Left kidney (tissue), 8 donors: ENCODE results near the gene ZNF804B. TPM values are rescaled to one million over a fixed set of nuclear protein-coding genes. Genes with fewer than 3 reads are reported as not detected.

ENCODE experiments used
- DNase-seq: peaks from one replicate; pipeline ENCODE4 v3.0.0-alpha.2; 2013
- long read RNA-seq, 8 donors: transcript quantifications; one replicate each; lab custom pipeline, GENCODE V29; 2026
- polyA plus RNA-seq: library from polyadenylated mRNA; unstranded; fragments of 120-200 nt; gene quantifications from one replicate; pipeline ENCODE4 v1.2.1, GENCODE V29; 2013; ENCODE audit not compliant: insufficient read length

ZNF804B gene
- 0.42 TPM for polyA plus RNA-seq
- long read RNA-seq, donor 1: 0 reads
- long read RNA-seq, donor 2: 0 reads
- long read RNA-seq, donor 3: 0 reads
- long read RNA-seq, donor 4: 0 reads
- long read RNA-seq, donor 5: 0 reads
- long read RNA-seq, donor 6: 0 reads
- long read RNA-seq, donor 7: 0 reads
- long read RNA-seq, donor 8: 0 reads

GRCh38 chr7:88759230-88760135, at the start of gene ZNF804B:
Gene ZNF804B (plus strand): TSS chr7:88759700. CDS start chr7:88759977, 277 bp downstream.
- peak; percentile 41 for DNase-seq

DNA sequence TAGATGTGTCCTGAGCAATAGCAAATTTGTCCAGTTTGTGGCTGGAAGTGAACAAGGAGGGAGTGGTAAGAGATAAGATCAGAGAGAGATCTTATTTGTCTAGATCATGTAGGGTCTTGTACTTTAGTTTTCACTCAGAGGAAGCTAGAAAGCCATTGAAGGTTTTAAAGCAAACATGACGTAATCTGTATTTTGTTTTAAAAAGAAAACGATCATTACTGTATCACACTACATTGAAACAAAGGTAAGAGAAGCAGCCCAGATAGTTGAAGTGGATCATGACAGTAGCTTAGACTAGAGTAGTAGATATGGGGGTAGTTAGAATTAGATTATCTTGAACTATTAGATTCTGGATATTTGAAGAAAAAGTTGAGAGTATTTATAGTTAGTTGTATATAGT, 23.6 kb upstream of the ZNF804B start:
- no peak for DNase-seq

- DNase-seq: no peak
Observed at GRCh38 chr7:88737632-88738031, 21.9 kb upstream of the ZNF804B start.

DNA sequence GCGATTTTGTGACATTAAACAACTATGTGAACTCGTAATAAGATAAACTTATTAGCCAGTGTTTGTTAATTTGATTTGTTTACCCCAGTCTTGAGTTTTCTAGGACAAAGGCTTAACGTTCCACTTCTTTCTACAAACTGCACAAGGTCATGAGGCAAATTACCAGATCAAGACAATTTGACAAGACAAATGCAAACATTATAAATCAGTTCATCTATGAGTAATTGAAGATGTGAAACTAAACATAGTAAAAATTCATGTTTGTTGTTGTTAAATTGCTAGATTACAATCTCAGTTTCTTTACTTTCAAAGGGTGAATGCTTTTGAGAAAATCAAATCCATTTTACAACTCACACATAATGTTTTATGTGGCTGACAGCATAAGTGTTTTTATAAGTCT, 13.4 kb upstream of the ZNF804B start:
- no peak for DNase-seq

- no peak for DNase-seq
Observed at GRCh38 chr7:88756802-88757201, 2.7 kb upstream of the ZNF804B start.

DNA sequence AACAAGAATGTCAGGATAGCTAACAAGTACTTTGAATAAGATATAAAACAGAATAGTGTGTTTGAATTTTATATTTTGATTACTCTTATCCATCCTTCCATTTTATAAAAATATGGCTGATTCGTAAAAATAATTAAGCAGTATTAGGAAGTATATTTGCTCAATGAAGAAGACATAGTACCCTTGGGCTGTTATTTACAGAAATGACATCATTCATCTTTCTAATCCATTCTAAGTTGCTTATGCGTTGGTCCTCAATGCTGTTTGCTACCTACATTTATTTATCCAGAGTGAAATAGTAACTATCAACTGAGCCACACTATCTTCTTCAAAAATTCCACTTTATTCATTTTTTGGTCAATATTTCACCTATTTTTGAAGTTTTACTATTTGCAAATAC, 2.1 kb upstream of the ZNF804B start:
- DNase-seq: no peak

GRCh38 chr7:88758381-88759229, 895 bp upstream of the ZNF804B start:
- DNase-seq: peak; percentile 32

DNA sequence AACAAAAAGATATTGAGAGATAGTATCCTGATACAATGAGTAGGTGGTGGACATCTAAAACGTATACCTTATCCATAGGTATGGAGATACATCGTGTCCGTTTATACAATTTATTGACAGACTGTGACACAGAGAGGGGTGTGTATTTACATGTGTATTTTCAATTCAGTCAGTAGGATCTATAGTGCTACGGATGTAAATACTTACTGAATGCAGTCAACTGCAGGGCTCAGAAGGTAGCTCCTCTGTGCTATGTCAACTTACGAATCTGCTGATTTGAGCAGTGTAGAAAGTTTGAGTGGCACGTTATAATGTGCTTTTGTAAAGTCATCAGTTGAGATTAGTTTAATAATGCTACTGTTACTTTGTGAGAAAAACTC, 626 bp downstream of the ZNF804B start:
- DNase-seq: no peak

DNA sequence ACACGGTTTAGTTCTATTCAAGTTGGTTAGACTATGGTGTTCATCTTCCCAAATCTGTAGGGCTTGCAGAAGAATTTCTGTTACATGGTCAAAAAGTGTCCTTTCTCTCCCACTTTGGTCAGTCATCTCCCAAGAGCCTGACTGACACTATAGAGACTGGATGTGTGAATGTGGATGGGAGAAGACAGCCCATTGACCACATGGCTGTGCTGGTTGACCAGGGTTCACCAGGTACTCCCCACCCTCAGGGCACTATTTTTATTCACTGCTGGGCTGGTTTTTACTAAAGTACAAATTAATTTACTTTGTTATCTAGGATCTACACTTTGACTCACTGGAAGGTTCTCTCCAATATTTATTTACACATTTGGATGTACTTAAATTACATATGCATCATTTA, 2.3 kb downstream of the ZNF804B start:
- no peak for DNase-seq

GRCh38 chr7:88771417-88771816, 11.9 kb downstream of the ZNF804B start:
- no peak for DNase-seq

GRCh38 chr7:88772776-88773175, 13.3 kb downstream of the ZNF804B start:
- DNase-seq: no peak

DNA sequence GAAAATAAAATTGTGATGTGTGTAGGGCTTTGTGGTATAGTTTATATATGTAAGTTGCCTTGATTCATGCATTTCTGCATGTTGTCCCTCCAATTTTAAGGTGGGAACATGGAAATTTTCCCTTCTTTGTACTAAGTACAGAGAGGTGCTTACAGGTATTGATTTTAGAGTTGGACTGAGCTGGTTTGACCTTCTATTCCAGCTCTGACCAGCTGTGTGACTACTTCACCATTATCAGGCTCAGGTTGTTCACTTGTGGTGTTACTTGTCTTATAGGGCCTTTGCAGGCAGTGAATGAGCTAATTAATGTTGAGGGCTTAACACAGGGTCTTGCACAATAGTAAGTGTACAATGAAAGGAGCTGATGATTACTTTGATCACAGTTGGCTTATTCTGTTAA, 16.3 kb downstream of the ZNF804B start:
- no peak for DNase-seq

DNA sequence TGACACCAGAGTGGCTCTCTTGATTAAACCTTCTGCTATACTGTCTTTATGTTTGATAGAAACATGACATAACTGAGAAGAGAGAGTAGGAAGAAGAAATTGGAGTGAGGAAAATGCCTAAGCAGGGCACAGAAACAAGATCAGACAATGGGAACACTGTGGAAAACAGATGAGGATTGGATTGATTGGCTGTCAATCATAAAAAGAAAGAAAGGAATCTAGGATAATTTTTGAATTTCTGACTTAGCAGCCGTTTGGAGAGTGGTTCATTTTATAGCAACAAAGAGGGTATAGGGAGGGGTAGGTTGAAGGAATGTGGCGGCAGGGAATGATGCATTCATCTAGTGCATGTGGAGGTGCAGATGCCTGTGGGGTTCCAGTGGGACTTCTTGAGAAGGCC, 28.3 kb downstream of the ZNF804B start:
- no peak for DNase-seq

- peak; percentile 14 for DNase-seq
Observed at GRCh38 chr7:88789480-88790064, 30.1 kb downstream of the ZNF804B start.

GRCh38 chr7:88791891-88792290, 32.4 kb downstream of the ZNF804B start:
- DNase-seq: no peak

- no peak for DNase-seq
Observed at GRCh38 chr7:88792361-88792760, 32.9 kb downstream of the ZNF804B start.

DNA sequence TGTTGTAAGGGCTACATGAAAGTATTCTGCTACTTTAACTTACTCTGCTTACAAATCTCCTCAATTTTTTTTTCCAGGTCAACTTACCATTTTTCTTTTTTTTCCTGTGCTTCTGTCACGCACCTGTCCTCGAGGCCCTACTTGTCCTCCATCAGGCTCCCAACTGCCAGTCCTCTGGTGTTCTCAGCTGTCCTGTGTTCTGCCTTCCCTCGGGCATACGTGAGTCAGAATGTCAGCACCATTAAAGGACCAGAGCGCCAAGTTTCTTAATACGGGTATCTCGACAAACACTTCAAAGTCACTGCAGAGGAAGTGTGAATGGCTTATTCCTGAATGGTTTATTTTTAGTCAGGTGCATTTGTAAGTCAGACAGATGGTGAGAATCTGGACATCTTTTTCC, 36.1 kb downstream of the ZNF804B start, which contains the start of gene TEX47:
Gene TEX47 (minus strand): TSS at position 185 of the 400 bp plus-strand sequence. CDS start 795 bp downstream, outside the sequence.
- DNase-seq: no peak

DNA sequence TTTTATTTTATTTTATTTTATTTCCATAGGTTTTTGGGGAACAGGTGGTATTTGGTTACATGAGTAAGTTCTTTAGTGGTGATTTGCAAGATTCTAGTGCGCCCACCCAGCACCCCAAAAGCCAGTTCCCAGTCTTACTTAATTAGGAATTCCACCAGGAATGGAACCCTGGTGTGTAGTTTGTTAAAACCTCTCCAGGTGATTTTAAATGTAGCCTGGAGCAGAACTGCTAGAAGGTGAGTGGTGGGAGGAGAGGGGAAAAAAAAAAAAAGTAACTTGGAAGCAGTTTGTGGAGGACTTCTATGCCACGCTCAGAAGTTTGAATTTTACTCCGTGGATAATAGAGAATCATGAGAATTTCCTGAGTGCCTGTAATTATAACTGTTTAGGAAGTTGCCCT, 41.5 kb downstream of the ZNF804B start:
- DNase-seq: no peak

- DNase-seq: no peak
Observed at GRCh38 chr7:88806280-88807037, 47.0 kb downstream of the ZNF804B start.

- DNase-seq: no peak
Observed at GRCh38 chr7:88818552-88818951, 59.1 kb downstream of the ZNF804B start.

GRCh38 chr7:88826222-88826621, 66.7 kb downstream of the ZNF804B start:
- DNase-seq: no peak
